RWPE1 (cell line): Measurements from ENCODE around the gene KIF17.

Source experiments
- CTCF ChIA-PET: fragments of 350-600 bp; sonication (Branson Sonifier 250); formaldehyde crosslinking; extraction: SDS; loops from one replicate; lab custom pipeline; 2021; lab: Yijun Ruan, JAX
- POLR2A ChIA-PET: fragments of 400-600 bp; formaldehyde crosslinking; extraction: SDS; loops from one replicate; lab custom pipeline; 2020; ENCODE audit warnings: antibody characterized with exemption; ENCODE audit not compliant: low non-redundant PET; lab: Yijun Ruan, JAX
- DNase-seq: peaks from one replicate; pipeline ENCODE4 v3.0.0; 2012; ENCODE audit warnings: low spot score
- H3K27ac ChIP-seq: fragments of 450-650 bp; 2 replicates; pipeline ENCODE4 v1.5.1; 2017
- TF ChIP-seq, protein P1 (sequence below): fragments of 450-650 bp; conservative IDR thresholded peaks from 2 replicates; pipeline ENCODE4 v1.5.1; 2017; ENCODE audit warnings: low read depth, mild to moderate bottlenecking

KIF17 gene

DNA sequence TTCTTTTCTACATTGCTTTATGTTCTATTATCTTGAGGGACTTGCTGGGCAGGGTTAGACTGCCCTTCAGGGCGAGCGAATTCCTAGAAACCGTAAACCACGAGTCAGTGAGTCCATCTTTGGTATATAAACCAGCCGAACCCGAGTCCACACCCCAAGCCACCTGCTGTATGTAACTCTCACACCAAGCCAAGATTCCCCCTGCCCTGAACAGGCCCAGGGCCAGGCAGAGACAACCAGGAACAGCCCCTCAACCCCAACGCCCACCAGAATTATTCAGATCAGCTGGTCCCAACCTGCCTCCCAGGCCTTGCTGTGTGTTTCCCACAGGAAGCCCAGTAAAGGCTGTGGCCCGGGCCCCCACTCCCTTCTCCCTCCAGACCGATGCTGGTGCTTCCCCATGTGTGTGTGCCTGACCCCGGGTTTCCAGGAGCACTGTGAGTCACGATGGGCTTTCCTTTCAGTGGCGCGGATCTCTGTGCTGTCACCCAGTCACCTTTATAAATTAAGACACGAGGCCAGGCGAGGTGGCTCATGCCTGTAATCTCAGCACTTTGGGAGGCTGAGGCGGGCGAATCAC, 17.1 kb downstream of the KIF17 start:
- H3K27ac ChIP-seq = no peak overlapping the region
- ChIA-PET CTCF (no interaction called here), POLR2A (no interaction called here)
- TF ChIP-seq, protein P1, sequence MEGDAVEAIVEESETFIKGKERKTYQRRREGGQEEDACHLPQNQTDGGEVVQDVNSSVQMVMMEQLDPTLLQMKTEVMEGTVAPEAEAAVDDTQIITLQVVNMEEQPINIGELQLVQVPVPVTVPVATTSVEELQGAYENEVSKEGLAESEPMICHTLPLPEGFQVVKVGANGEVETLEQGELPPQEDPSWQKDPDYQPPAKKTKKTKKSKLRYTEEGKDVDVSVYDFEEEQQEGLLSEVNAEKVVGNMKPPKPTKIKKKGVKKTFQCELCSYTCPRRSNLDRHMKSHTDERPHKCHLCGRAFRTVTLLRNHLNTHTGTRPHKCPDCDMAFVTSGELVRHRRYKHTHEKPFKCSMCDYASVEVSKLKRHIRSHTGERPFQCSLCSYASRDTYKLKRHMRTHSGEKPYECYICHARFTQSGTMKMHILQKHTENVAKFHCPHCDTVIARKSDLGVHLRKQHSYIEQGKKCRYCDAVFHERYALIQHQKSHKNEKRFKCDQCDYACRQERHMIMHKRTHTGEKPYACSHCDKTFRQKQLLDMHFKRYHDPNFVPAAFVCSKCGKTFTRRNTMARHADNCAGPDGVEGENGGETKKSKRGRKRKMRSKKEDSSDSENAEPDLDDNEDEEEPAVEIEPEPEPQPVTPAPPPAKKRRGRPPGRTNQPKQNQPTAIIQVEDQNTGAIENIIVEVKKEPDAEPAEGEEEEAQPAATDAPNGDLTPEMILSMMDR = no peak
- no peak for DNase-seq

DNA sequence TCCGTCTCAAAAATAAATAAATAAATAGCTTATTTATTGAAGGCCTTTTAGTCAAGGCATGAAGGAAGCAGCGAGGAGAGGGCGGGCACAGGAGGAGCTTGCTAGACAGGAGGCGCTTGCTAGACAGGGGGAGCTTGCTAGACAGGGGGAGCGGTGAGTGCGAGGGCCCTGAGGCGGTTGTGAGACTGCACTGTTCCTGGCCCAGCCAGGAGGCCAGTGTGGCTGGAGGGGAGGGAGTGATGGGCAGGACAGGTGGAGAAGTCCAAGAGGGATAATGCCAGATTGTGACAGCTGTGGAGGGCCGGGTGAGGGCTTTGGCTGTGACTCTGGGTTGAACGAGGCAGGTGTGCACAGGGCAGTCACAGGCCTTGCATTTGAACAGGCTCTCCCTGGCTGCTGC, 18.2 kb downstream of the KIF17 start:
- TF ChIP-seq, protein P1 = no peak
- POLR2A ChIA-PET = no interaction called here
- 0 out of 2 replicates have a peak overlapping the region, but pooled peaks have one; percentile 4 for H3K27ac ChIP-seq
- no peak for DNase-seq
- CTCF ChIA-PET = no interaction called here

DNA sequence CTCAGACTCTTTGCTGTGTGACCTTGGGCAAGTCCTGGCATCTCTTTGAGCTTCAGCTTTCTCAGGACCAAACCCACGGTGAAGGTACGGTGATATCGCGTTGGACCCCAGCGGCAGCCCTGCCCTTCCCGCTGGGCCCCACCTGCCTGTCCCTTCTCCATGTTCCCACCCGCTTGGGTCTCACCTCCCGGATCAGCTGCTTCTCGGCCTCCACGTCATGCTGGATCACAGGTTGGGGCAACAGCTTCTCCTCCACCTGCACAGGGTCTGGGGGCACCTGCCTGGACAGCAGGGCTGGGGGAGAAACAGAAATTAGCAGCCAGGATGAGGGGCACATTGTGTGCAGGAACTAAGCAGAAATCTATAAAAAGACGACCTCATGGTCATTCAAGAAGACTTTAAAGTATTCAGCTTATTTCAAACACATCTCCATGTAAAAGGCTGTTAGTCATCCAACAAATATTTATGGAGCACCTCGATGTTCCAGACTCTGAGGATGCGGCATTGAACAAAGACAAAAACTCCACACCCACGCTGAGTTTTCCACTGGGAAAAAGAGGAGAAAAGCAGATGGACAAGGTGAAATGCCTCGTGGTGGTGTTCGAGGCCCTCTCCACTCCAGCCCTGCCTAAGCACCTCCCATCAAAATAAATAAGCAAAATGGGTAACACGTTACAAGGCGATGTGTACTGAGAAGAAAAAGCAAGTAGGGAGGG, 19.5 kb downstream of the KIF17 start:
- TF ChIP-seq, protein P1 = no peak
- DNase-seq = peak; percentile 50
- peak overlapping the region; percentile 92 for H3K27ac ChIP-seq
- POLR2A ChIA-PET = interaction anchor here (0.6 kb wide), 1 partner anchor 17 kb away, joined by 10 read pairs; no protein-coding TSS in a partner anchor
- CTCF ChIA-PET = interaction anchor here (0.7 to 2.2 kb wide), 3 partner anchors 9 to 657 kb away, joined by 3 to 7 read pairs (median 4); no protein-coding TSS in a partner anchor

DNA sequence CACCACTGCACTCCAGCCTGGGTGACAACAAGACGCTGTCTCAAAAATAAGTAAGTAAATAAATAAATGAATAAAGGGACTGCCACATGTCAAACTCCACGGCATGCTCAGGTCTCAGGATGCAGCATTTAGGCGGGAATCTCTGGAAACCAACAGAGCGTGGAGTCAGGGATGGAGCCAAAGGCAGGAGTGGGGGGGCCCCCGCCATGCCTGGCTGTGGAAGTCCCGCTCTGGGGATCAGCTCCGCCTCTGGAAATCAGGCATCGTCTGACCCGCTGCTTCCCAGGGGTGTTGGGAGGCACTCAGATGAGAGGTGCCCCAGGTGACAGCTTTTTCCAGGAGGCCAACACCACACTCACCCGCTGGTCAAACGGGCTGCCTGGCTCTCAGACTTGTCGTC, 20.2 kb downstream of the KIF17 start:
- DNase-seq = no peak
- TF ChIP-seq, protein P1 = no peak
- ChIA-PET POLR2A (interaction anchor here (0.6 kb wide), 1 partner anchor 18 kb away, joined by 10 read pairs; no protein-coding TSS in a partner anchor), CTCF (interaction anchor here (0.6 to 2.2 kb wide), 4 partner anchors 10 to 546 kb away, joined by 3 to 7 read pairs (median 4); no protein-coding TSS in a partner anchor)
- H3K27ac ChIP-seq = peak overlapping the region; percentile 92

DNA sequence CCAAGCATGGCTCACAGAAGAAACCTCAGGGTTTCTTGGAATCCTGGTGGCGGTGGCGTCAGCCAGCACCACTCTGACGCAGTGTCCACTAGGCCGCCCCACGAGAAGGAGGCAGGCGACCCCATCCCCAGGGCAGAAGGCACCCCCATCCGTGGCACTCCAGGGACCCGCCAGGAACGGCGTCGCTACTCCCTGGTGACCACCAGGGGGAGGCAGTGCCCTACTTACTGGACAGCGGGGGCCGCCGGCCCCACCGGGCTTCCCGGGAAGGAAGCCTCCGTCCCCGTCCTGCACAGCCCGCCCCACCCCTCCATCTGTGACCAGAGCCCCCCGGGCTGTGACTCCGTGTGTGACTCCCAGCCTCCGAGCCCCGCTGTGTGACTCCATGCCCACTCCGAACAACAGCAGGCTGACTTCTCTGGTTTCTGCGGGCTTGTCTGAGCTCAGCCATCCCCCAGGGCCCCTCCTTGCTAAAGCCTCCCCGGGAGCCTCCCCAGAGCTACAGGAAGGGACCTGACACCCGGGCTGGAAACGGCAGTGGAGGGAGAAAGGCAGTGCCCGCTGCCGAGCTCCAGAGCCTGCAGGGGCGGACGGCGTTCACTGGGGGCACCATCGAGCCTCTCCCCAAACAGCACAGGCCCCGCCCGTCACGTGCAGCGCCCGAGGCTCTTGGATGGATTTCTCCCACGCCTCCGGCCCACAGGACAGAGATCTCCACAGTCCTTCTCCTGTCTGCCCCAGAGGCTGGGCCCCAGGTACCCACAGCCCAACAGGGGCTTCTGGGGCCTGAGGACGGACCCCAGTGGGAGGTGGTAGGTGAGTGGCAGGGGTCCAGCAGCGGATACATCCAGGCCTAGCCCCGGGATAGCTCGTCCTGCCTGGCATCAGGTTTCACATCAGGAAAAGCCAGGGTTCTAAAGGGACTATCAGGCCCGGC, 21.1 kb downstream of the KIF17 start:
- peak overlapping the region; percentile 92 for H3K27ac ChIP-seq

More for the DNA sequence above, 21.1 kb downstream of the KIF17 start:
- peak; percentile 92 for DNase-seq
- ChIA-PET CTCF (interaction anchor here (0.6 to 2.2 kb wide), 15 partner anchors 11 to 675 kb away, joined by 3 to 9 read pairs (median 4); partner anchors contain the start of gene DDOST), POLR2A (interaction anchor here (1.0 kb wide), 1 partner anchor 35 kb away, joined by 3 read pairs; no protein-coding TSS in a partner anchor)
- TF ChIP-seq, protein P1 = peak; percentile 87
